DOHH2 (cell line): ENCODE data around the gene SPINT1.

ENCODE experiments used
- EZH2phosphoT487 ChIP-seq: fragments of 200-600 bp; sonication (generic); IDR thresholded peaks from 2 replicates; pipeline ENCODE4 v1.6.1; 2017; ENCODE audit warnings: borderline replicate concordance, mild to moderate bottlenecking, antibody characterized with exemption, low read length, moderate library complexity, mixed read lengths
- TF ChIP-seq, protein P1 (sequence below): fragments of 200-600 bp; sonication (generic); IDR thresholded peaks from one replicate; pipeline ENCODE4 v1.5.1; 2014; ENCODE audit warnings: antibody characterized with exemption, mild to moderate bottlenecking, low read depth, low read length; ENCODE audit not compliant: poor library complexity, severe bottlenecking

DNA sequence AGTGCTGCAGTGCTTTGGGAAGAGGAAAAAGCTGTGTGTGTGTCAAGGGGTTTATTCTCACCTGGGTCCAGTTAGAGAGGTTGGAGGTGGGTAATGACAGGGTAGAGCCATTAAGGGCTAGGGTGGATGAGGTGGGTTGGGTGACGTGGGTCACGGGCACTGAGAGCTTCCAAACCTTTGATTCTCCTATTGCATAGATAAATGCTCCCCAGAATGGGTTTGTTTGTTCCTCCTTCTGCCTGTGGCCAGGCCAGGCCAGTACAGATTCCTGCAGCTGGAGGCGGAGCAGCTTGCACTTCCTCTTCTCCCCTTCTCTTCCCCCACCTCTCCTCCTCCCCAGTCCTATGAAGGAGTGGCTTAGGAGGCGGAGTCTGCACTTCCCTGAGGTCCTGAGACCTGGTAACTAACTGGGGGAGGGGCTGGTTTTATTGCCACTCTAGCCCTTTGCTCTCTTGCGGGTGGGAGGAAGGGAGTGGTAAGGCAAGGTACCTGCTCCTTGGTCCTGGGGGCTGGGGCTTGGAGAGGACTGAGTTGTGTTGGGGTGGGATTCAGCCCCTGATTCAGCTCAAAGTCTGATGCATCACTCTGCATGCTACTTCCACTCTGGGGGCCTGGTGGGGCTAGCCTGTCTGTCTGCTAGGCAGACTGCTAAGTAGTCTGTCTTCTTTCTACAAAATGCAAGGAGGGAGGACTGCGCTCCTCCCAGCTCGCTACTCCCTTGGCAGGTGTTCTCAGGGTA, 3.5 kb downstream of the SPINT1 start:
- TF ChIP-seq, protein P1, sequence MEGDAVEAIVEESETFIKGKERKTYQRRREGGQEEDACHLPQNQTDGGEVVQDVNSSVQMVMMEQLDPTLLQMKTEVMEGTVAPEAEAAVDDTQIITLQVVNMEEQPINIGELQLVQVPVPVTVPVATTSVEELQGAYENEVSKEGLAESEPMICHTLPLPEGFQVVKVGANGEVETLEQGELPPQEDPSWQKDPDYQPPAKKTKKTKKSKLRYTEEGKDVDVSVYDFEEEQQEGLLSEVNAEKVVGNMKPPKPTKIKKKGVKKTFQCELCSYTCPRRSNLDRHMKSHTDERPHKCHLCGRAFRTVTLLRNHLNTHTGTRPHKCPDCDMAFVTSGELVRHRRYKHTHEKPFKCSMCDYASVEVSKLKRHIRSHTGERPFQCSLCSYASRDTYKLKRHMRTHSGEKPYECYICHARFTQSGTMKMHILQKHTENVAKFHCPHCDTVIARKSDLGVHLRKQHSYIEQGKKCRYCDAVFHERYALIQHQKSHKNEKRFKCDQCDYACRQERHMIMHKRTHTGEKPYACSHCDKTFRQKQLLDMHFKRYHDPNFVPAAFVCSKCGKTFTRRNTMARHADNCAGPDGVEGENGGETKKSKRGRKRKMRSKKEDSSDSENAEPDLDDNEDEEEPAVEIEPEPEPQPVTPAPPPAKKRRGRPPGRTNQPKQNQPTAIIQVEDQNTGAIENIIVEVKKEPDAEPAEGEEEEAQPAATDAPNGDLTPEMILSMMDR, result no peak
- no peak for TF ChIP-seq EZH2phosphoT487
